ENCODE results near the gene GJB4. TPM values are rescaled to one million over a fixed set of nuclear protein-coding genes. Genes with fewer than 3 reads are reported as not detected.

Gene GJB4
- total RNA-seq, 1 experiment from 2014 or later = 0.44 TPM

DNA sequence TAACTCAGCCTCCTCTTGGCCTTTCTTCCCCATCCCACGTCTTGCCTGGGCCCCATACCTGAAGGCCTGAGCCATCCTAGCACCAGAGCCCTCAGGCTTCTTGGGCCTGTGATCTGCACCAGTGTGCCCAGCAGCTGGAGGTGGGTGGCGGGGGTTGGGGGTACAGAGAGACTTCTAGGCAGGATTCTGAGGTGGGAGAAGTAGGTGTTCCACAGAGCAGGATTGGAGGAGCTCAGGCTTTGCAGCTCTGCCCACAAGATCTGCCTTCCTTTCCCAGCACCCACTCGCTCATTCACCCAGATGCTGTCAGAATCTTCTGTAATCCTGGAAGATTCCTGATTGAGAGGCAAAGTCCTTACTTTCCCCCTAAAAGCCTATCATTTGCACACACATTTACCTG, 14.7 kb upstream of the GJB4 start:
- in situ Hi-C loops (cut with HindIII; ENCODE audit: low pct_unique_long_range_greater_than_20kb, low sequenced_read_pairs) = no loop called here
- no peak for DNase-seq (ENCODE audit: low read depth)

GRCh38 chr1:34745666-34746065, 13.9 kb upstream of the GJB4 start:
- in situ Hi-C loops (cut with HindIII; ENCODE audit: low pct_unique_long_range_greater_than_20kb, low sequenced_read_pairs) = no loop called here
- no peak for DNase-seq (ENCODE audit: low read depth)

DNA sequence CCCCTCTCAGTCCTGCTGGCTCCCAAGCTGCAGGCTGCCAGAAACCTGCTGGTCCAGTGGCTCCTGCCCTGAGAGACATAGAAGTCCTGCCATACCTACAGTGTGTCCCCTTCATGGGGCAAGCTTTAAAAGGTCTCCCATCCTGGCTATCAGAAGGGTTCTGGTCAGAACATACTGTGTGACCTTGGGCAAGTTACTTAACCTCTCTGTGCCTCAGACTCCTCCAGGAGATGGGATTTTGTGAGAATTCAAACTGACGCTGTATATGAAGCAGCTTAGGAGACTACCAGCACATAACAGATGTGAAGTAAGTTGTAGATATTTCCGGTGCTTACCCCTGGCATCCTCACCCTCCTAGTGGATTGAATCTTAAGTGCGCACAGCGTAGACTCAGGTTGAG, 13.4 kb upstream of the GJB4 start:
- in situ Hi-C loops (cut with HindIII; ENCODE audit: low pct_unique_long_range_greater_than_20kb, low sequenced_read_pairs) = no loop called here
- no peak for DNase-seq (ENCODE audit: low read depth)

DNA sequence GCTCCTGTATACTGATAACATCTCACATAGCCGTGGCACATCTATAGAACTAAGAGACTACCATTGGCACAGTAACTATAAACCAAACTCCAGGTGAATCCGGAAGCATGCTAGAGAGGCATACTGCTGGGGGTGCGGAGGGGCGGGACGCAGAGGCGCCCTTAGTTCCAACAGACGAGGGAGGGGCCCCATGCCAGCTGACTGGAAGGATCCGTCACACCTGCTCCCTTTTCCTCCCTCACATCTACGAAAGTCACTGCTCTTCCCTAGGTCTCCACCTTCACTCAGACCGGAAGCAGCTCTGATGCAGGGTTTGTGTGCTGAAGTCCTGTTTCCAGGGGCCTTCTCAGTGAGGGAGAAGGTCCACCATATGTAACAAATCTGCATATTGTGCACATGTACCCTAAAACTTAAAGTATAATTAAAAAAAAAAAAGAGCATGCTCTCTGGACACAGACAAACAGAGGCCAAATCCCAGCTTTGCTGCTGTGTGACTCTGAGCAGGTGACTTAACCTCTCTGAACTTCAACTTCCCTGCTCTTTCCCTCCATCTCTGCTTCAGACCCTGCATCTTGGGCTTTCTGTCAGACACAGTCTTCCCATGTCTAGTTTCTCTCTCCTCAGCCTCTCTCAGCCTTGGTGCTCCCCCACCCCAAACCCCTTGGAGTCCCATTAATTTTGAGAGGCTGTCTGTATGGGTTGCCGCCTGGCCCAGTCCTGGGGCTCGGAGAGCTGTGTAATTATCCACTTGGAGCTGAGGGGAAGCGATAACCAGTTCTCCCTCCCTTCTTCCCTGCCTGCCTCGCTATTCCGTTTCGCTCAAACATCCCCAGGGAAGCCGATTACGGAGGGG, 12.5 kb upstream of the GJB4 start:
- no peak for DNase-seq (ENCODE audit: low read depth)
- in situ Hi-C loops (cut with HindIII; ENCODE audit: low pct_unique_long_range_greater_than_20kb, low sequenced_read_pairs) = no loop called here

DNA sequence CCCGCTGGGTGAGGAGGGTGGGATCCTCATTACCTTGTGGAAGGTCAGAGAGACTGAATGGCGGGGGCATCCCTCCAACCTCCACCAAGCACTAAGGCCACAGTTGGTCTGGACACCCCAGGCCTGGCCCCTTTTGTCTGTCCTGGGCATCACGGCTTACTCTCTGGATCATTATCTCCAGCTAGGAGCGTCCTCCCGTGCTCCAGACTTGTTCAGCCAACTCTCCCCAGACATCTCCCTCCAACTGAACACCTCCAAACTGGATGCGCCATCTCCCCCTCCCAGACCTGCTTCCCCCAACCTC, 11.9 kb upstream of the GJB4 start:
- in situ Hi-C loops (cut with HindIII; ENCODE audit: low pct_unique_long_range_greater_than_20kb, low sequenced_read_pairs) = no loop called here

DNA sequence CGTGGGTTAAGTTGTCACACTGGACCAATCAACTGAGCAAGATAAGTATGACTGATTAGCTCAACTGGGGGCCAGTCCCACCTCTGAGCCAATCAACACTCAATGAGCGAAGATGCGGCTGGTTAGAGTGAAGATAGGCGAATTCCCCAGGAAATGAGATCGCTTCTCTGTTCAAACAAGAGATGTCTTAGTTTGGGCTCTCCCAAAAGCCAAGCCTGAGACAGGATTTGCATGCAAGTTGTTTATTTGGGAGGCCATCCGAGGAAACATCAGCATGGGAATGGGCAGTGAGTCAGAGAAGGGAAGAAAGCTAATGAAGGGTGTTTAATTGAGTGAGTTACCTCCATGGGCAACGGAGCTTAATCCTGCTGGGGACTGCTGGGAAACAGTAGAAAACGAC, 9.5 kb upstream of the GJB4 start:
- DNase-seq (ENCODE audit: low read depth) = no peak
- in situ Hi-C loops (cut with HindIII; ENCODE audit: low pct_unique_long_range_greater_than_20kb, low sequenced_read_pairs) = no loop called here

More for the DNA sequence above, 11.9 kb upstream of the GJB4 start:
- DNase-seq (ENCODE audit: low read depth) = no peak

GRCh38 chr1:34750610-34751009, 8.9 kb upstream of the GJB4 start:
- in situ Hi-C loops (cut with HindIII; ENCODE audit: low pct_unique_long_range_greater_than_20kb, low sequenced_read_pairs) = no loop called here
- DNase-seq (ENCODE audit: low read depth) = no peak

GRCh38 chr1:34753163-34753562, 6.4 kb upstream of the GJB4 start:
- DNase-seq (ENCODE audit: low read depth) = no peak
- in situ Hi-C loops (cut with HindIII; ENCODE audit: low pct_unique_long_range_greater_than_20kb, low sequenced_read_pairs) = no loop called here

DNA sequence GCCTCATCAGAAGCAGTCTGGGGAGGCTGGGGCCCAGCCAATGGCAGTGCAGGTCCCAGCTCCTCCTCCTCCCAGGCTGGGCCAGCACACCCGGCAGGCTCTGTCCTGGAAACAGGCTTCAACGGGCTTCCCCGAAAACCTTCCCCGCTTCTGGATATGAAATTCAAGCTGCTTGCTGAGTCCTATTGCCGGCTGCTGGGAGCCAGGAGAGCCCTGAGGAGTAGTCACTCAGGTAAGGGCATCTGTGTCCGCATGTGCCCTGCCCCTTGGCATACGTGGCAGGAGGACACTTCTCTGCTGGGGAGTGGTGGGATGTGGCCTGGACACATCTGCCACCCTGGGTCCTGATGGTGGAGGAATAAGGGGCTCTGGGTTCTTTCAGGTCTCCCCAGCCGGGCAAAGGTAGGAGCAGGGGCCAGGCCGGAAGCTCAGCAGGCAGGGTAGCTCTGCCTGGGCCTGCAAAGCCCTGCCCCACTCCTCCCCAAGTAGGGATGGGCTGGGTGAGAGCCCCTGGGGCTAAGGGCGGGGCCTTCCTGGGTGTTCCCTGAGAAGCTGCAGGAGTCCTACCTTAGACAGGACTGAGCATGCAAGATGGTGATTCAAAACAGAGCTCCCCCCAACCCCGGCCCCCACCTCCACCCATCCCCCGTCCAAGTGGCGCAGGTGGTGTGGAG, 4.4 kb upstream of the GJB4 start, which contains the start of gene GJB5:
Gene GJB5 (plus strand): TSS at position 84 of the 674 bp plus-strand sequence. CDS start 2,284 bp downstream, outside the sequence.
- in situ Hi-C loops (cut with HindIII; ENCODE audit: low pct_unique_long_range_greater_than_20kb, low sequenced_read_pairs) = no loop called here
- no peak for DNase-seq (ENCODE audit: low read depth)

GRCh38 chr1:34755961-34756360, 3.6 kb upstream of the GJB4 start:
- in situ Hi-C loops (cut with HindIII; ENCODE audit: low pct_unique_long_range_greater_than_20kb, low sequenced_read_pairs) = no loop called here

GRCh38 chr1:34757386-34757785, 2.2 kb upstream of the GJB4 start:
- no peak for DNase-seq (ENCODE audit: low read depth)
- in situ Hi-C loops (cut with HindIII; ENCODE audit: low pct_unique_long_range_greater_than_20kb, low sequenced_read_pairs) = no loop called here

More at GRCh38 chr1:34755961-34756360, 3.6 kb upstream of the GJB4 start:
- no peak for DNase-seq (ENCODE audit: low read depth)

DNA sequence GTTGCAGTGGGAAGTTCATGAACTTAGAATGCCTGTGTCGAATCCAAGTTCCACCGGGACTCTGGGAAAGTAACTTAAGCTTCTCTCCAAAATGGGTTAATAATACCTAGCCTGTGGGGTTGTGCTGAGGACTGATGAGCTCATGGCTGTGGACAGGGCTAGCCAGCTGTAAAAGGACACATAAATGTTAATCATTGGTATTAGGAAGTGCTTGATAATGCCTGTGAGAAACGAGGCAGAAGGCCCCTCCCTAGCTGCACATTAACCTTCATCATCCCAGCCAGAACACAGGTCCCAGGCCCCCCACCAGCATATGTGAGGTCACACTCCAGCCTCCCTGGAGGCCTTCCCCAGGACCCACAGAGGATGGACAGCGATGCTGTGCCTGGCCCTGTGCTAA, 789 bp upstream of the GJB4 start:
- peak; percentile 59 for DNase-seq (ENCODE audit: low read depth)
- in situ Hi-C loops (cut with HindIII; ENCODE audit: low pct_unique_long_range_greater_than_20kb, low sequenced_read_pairs) = no loop called here

- in situ Hi-C loops (cut with HindIII; ENCODE audit: low pct_unique_long_range_greater_than_20kb, low sequenced_read_pairs) = no loop called here
- no peak for DNase-seq (ENCODE audit: low read depth)
Measured at GRCh38 chr1:34761176-34761761, 1.7 kb downstream of the GJB4 start.

DNA sequence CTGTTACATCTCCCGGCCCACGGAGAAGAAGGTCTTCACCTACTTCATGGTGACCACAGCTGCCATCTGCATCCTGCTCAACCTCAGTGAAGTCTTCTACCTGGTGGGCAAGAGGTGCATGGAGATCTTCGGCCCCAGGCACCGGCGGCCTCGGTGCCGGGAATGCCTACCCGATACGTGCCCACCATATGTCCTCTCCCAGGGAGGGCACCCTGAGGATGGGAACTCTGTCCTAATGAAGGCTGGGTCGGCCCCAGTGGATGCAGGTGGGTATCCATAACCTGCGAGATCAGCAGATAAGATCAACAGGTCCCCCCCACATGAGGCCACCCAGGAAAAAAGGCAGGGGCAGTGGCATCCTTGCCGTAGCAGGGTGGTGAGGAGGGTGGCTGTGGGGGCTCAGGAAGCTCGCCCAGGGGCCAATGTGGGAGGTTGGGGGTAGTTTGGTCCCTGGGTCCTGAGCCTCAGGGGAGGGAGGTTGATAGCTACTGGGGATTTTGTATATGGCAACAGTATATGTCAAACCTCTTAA, 2.3 kb downstream of the GJB4 start:
- in situ Hi-C loops (cut with HindIII; ENCODE audit: low pct_unique_long_range_greater_than_20kb, low sequenced_read_pairs) = no loop called here
- no peak for DNase-seq (ENCODE audit: low read depth)

DNA sequence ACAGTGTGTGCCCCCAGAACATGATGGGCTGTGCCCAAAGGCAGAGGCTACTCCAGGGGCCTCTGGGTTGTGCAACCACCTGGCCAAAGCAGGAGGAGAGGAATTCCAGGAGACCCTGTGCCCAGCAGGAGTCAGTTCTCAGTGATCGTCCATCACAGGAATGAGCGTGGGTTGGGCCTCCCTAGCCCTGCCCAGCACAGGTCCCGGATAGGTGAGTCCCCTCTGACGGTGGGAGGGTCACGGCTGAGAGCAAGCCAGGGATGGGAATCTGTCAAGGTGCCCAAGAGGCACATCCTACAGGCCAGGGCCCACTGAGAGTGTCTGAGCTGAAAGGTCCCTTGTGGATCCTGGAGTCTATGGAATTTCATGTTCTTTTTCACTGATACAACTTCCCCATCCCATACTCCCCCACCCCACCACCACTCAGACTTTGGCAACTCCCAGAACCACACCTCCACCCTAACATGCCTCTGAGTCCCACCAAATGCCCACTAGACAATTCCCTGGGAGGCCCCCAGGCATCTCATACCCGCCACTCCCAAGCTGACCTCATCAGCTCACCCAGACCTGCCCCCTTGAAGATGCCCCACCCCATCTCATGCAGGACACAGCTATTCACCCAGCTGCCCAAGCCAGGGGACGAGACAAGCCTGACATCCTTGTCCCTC, 3.1 kb downstream of the GJB4 start:
- peak; percentile 25 for DNase-seq (ENCODE audit: low read depth)

GRCh38 chr1:34763142-34763781, 3.7 kb downstream of the GJB4 start:
- peak; percentile 75 for DNase-seq (ENCODE audit: low read depth)
- in situ Hi-C loops (cut with HindIII; ENCODE audit: low pct_unique_long_range_greater_than_20kb, low sequenced_read_pairs) = no loop called here

More for the DNA sequence above, 3.1 kb downstream of the GJB4 start:
- in situ Hi-C loops (cut with HindIII; ENCODE audit: low pct_unique_long_range_greater_than_20kb, low sequenced_read_pairs) = no loop called here

- no peak for DNase-seq (ENCODE audit: low read depth)
- in situ Hi-C loops (cut with HindIII; ENCODE audit: low pct_unique_long_range_greater_than_20kb, low sequenced_read_pairs) = no loop called here
Measured at GRCh38 chr1:34768856-34769255, 9.3 kb downstream of the GJB4 start.

DNA sequence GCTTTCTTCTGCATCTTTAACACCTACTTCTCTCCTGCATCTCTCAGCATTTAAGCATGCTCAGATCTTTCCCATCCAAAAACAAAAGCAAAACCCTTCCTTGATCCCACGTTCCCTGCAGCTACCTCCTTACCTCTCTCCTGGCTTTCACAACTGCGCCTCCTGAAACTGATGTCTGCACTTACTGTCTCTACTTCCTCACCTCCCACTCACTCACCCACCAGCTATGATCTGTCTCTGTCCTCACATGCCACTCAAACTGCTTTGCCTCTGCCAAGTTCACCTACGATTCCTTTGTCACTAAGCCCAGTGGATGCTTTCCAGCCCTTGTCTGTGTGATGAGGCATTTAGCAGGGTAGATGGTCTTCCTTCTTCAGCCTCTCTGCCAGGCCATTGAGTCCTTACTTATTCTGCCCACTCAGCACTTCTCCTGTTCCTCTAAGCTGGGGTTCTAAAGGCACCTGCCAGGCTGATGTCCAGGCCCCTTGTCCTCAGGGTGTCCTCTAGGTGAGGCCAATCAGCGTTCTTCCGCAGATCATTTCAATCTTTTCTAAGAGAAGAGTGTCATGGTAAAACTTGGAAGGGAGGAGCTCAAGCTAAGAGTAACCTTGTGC, 11.5 kb downstream of the GJB4 start:
- in situ Hi-C loops (cut with HindIII; ENCODE audit: low pct_unique_long_range_greater_than_20kb, low sequenced_read_pairs) = no loop called here

More for the DNA sequence above, 11.5 kb downstream of the GJB4 start:
- no peak for DNase-seq (ENCODE audit: low read depth)

Data from Caki2 (cell line).